Left ventricle myocardium inferior (tissue), 1 donor: ENCODE data around the gene SBF2. TPM values are rescaled to one million over a fixed set of nuclear protein-coding genes. Genes with fewer than 3 reads are reported as not detected.
"Not testable (repeated sequence)": the region's sequence is repeated elsewhere in the genome, so short reads cannot be mapped to it uniquely, and the experiment has no call there.

Experiments used
- DNase-seq: peaks from one replicate; pipeline ENCODE4 v3.0.0-alpha.2; 2020
- H3K27ac ChIP-seq: fragments of 200-600 bp; replicated peaks from 2 replicates; pipeline ENCODE4 v1.8.0; 2021
- H3K27me3 ChIP-seq: fragments of 200-600 bp; 2 replicates; pipeline ENCODE4 v1.8.0; 2021; ENCODE audit warnings: low read depth
- H3K36me3 ChIP-seq: fragments of 200-600 bp; 2 replicates; pipeline ENCODE4 v1.8.0; 2021
- H3K4me1 ChIP-seq: fragments of 200-600 bp; 2 replicates; pipeline ENCODE4 v1.8.0; 2021
- H3K4me3 ChIP-seq: fragments of 200-600 bp; 2 replicates; pipeline ENCODE4 v1.8.0; 2021; ENCODE audit warnings: mild to moderate bottlenecking, moderate library complexity
- H3K9me3 ChIP-seq: fragments of 200-600 bp; replicated peaks from 2 replicates; pipeline ENCODE4 v1.8.0; 2021
- CTCF ChIP-seq: fragments of 200-600 bp; IDR thresholded peaks from 2 replicates; pipeline ENCODE4 v1.8.0; 2021; ENCODE audit warnings: antibody characterized with exemption, mild to moderate bottlenecking, borderline replicate concordance
- intact Hi-C: fragments of 100-400 bp; cut with micrococcal nuclease; formaldehyde crosslinking; loops from one replicate; pipeline ENCODE4 v1.11.0; 2022
- total RNA-seq: library from RNA; stranded (reverse); fragmentation: NEBNext Ultra II Directional; extraction: Animal tissue kit (Norgen Biotek cat#: 25700); gene quantifications from one replicate; pipeline ENCODE4 v1.2.1, GENCODE V29; 2021
- donor health status: DM: no; HTN: yes; CAD: no; lungs with severe emphysema.

The SBF2 gene
- total RNA-seq, 1 donor from 2014 or later = 17.8 TPM

- Histone ChIP-seq H3K4me3 (no peak overlapping the region), H3K27ac (no peak overlapping the region), H3K9me3 (peaks cover 10% of the 10 kb centered on the region), H3K36me3 (peaks cover 15% of the 10 kb centered on the region), H3K27me3 (no peaks in the 10 kb centered on the region), H3K4me1 (peaks cover 7% of the 10 kb centered on the region)
- no peak for DNase-seq
- intact Hi-C loops = no loop called here
- no peak for TF ChIP-seq CTCF
Observed at GRCh38 chr11:9950462-9950861, 343.6 kb downstream of the SBF2 start.

- H3K27me3 ChIP-seq = no peaks in the 10 kb centered on the region
- H3K4me1 ChIP-seq = peaks cover 4% of the 10 kb centered on the region
- no peak for TF ChIP-seq CTCF
- peaks cover 16% of the 10 kb centered on the region for H3K9me3 ChIP-seq
- peaks cover 19% of the 10 kb centered on the region for H3K36me3 ChIP-seq
- intact Hi-C loops = no loop called here
- H3K27ac ChIP-seq = no peak overlapping the region
- DNase-seq = no peak
- H3K4me3 ChIP-seq = no peak overlapping the region
Observed at GRCh38 chr11:9947231-9947864, 346.7 kb downstream of the SBF2 start.

GRCh38 chr11:9945680-9946079, 348.3 kb downstream of the SBF2 start:
- H3K27me3 ChIP-seq, H3K27ac ChIP-seq, H3K4me1 ChIP-seq, DNase-seq, intact Hi-C loops, H3K4me3 ChIP-seq: not testable (repeated sequence)
- peaks cover 19% of the 10 kb centered on the region for H3K36me3 ChIP-seq
- H3K9me3 ChIP-seq = peaks cover 16% of the 10 kb centered on the region

- intact Hi-C loops = no loop called here
- Histone ChIP-seq H3K4me1 (no peaks in the 10 kb centered on the region), H3K36me3 (peaks cover 19% of the 10 kb centered on the region), H3K4me3 (no peak overlapping the region), H3K27me3 (no peaks in the 10 kb centered on the region), H3K9me3 (peaks cover 16% of the 10 kb centered on the region), H3K27ac (no peak overlapping the region)
- TF ChIP-seq CTCF = no peak
- DNase-seq = no peak
Observed at GRCh38 chr11:9943386-9944110, 350.5 kb downstream of the SBF2 start.

- no peak for TF ChIP-seq CTCF
- Histone ChIP-seq H3K4me1 (no peaks in the 10 kb centered on the region), H3K27ac (no peak overlapping the region), H3K4me3 (no peak overlapping the region), H3K27me3 (no peaks in the 10 kb centered on the region), H3K9me3 (peaks cover 16% of the 10 kb centered on the region), H3K36me3 (peaks cover 19% of the 10 kb centered on the region)
- no peak for DNase-seq
- intact Hi-C loops = no loop called here
Observed at GRCh38 chr11:9941991-9942390, 352.0 kb downstream of the SBF2 start.

GRCh38 chr11:9939150-9939549, 354.9 kb downstream of the SBF2 start:
- DNase-seq, H3K4me1 ChIP-seq, H3K36me3 ChIP-seq, H3K27me3 ChIP-seq, H3K4me3 ChIP-seq, H3K27ac ChIP-seq, intact Hi-C loops: not testable (repeated sequence)
- H3K9me3 ChIP-seq = peaks cover 11% of the 10 kb centered on the region
